Stomach smooth muscle (tissue), 2 donors: Measurements from ENCODE around the gene FIGLA.

Experiments used
- H3K27ac ChIP-seq: one replicate; pipeline ENCODE4 v1.7.0; 2013; ENCODE audit warnings: mild to moderate bottlenecking, low read length, inconsistent platforms
- H3K27me3 ChIP-seq, 2 donors: one replicate each; pipeline ENCODE4 v1.7.0; 2013; ENCODE audit warnings: low read length in 2 of 2; ENCODE audit not compliant: insufficient read depth in 2 of 2, control insufficient read depth in 1 of 2
- H3K36me3 ChIP-seq, 2 donors: one replicate each; pipeline ENCODE4 v1.7.0; 2013; ENCODE audit warnings: low read length in 2 of 2; ENCODE audit not compliant: control insufficient read depth in 2 of 2, insufficient read depth in 2 of 2
- H3K4me1 ChIP-seq: one replicate; pipeline ENCODE4 v1.7.0; 2013; ENCODE audit warnings: low read length; ENCODE audit not compliant: control insufficient read depth, insufficient read depth
- H3K4me3 ChIP-seq, 2 donors: one replicate each; pipeline ENCODE4 v1.7.0; 2013; ENCODE audit warnings: low read length in 2 of 2
- H3K9ac ChIP-seq, 2 donors: one replicate each; pipeline ENCODE4 v1.7.0; 2013; ENCODE audit warnings: low read length in 2 of 2, mild to moderate bottlenecking in 1 of 2
- H3K9me3 ChIP-seq, 2 donors: one replicate each; pipeline ENCODE4 v1.7.0; 2013; ENCODE audit warnings: low read length in 2 of 2; ENCODE audit not compliant: control insufficient read depth in 2 of 2
- donor health status: healthy.
- donor health status: Pancreatic carcinoma.

FIGLA gene

GRCh38 chr2:70728128-70728527 lies 62.3 kb downstream of the FIGLA start:
- Histone ChIP-seq H3K27ac (no peak overlapping the region), H3K4me1 (no peaks in the 10 kb centered on the region), H3K9me3 (no peaks in the 10 kb centered on the region), H3K27me3 (no peaks in the 10 kb centered on the region), H3K4me3 (no peak overlapping the region), H3K9ac (no peak overlapping the region), H3K36me3 (no peaks in the 10 kb centered on the region)
